NCI-H2029 (cell line): ENCODE measurements around the gene CCN5.
"Not testable (repeated sequence)": the region's sequence is repeated elsewhere in the genome, so short reads cannot be mapped to it uniquely, and the experiment has no call there.

Experiments used
- DNase-seq: peaks from one replicate; lab custom pipeline; 2025; lab: John Stamatoyannopoulos, UW

Gene CCN5, protein sequence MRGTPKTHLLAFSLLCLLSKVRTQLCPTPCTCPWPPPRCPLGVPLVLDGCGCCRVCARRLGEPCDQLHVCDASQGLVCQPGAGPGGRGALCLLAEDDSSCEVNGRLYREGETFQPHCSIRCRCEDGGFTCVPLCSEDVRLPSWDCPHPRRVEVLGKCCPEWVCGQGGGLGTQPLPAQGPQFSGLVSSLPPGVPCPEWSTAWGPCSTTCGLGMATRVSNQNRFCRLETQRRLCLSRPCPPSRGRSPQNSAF

DNA sequence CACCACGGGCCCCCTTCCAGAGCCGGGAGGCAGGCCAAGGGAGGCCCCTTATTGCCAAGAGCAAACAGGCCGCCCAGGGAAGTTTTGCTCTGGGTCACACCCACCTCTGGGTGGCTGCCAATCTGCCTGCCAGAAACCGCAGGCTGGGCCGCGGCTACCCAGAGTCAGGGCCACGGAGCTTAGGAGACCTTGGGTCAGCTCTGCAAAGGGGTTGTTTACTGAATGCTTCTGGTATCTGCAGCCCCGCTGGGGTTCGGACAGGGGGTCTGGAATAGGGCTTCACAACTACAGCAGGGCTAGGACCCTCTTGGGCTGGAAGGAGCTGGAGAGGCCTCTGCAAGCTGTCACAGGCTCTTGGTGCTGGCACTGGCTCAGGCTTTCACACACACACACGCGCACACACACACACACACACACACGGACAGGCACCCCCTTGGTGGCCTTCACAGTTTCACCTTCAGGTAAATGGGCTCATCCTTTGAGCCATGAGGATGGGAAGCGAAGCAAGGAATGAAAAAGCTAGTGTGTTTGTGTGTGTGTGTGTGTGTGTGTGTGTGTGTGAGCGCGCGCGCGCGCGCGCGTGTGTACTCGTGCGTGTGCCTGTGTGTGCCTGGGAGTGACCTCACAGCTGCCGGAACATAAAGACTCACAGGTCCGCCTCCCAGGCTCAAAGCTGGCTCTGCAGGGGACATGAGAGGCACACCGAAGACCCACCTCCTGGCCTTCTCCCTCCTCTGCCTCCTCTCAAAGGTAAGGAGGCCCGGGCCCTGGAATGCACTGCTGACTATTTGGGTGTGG, at the start of gene CCN5:
TSS of gene CCN5 (plus strand) at position 669 of the 798 bp plus-strand sequence. CDS start at position 691, 22 bp downstream.
- peak; percentile 61 for DNase-seq

DNA sequence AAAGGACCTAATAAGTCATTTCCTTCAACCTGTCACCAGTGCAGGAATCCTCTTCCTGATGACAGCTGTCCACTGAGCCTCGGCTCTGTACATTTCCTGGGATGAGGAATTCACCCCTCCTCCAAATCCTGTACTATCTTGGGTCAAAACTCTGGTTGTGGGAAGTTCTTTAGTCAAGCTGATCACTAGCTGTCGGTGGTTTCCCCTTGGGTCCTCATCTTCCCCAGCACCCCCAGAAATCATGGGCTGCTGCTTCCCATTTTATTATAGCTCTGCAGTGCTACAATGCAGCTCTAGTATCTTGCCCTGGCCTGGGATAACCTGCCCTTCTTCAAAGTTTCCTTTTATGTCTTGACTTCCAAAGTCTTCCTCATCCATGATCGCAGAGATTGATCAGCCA, 49.1 kb upstream of the CCN5 start:
- no peak for DNase-seq

DNA sequence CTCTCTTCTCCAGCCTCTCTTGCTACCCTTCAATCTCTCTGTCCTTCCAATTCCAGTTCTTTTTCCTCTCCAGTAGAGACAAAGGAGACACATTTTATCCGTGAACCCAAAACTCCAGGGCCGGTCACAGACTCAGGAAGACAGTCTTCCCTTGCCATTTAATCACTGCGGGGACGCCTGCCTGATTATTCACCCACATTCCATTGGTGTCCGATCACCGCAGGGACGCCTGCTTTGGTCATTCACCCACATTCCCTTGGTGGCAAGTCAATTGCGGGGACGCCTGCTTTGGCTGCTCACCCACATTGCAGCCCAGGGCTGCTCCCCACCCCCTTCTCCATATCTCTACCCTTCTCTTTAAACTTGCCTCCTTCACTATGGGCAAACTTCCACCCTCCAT, 44.3 kb upstream of the CCN5 start:
- not testable (repeated sequence) for DNase-seq

DNA sequence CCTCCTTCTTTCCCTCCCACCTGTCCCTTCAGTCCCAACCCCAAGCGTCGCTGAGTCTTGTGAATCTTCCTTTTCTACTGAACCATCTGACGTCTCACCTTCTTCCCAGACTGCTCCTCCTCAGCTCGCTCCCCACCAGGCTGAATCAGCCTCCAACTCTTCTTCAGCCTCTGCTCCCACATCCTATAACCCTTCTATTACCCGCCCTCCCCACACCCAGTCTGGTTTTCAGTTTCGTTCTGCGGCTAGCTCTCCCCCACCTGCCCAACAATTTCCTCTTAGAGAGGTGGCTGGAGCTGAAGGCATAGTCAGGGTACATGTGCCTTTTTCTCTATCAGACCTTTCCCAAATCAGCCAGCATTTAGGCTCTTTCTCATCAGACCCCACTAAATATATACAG, 43.6 kb upstream of the CCN5 start:
- DNase-seq, result not testable (repeated sequence)

DNA sequence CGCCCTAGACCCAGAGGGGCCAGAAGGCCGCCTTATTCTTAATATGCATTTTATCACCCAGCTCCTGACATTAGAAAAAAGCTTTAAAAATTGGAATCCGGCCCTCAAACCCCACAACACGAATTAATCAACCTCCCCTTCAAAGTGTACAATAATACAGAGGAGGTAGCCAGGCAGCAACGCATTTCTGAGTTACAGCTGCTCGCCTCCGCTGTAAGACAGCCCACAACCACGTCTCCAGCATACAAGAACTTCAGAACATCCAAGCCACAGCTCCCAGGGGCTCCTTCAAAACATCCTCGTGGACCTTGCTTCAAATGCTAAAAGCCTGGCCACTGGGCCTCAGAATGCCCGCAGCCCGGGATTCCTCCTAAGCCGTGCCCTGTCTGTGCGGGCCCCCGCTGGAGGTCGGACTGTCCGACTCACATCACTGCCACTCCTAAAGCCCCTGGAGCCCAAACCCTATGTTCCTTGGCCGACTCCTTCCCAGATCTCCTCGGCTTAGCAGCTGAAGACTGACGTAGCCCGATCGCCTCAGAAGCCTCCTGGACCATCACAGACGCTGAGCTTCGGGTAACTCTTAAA, 42.8 kb upstream of the CCN5 start:
- not testable (repeated sequence) for DNase-seq

DNA sequence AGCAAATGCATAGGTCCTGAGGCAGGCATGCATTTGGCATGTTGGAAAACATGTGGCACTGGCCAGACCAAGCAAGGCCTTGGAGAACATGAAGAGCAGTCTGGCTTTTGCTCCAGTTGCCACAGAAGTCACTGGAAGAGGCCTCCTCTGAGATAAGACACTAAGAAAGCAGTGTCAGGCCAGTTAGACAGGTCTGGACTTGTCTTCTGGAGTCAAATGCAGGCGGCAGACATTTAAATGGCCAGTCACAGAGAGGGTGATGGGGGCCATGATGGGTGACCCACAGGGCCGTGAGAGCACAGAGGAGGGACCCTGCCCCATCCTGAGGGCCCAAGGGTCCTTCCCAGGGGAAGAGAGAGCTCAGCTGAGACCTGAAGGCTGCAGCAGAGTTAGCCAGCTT, 36.9 kb upstream of the CCN5 start:
- no peak for DNase-seq

DNA sequence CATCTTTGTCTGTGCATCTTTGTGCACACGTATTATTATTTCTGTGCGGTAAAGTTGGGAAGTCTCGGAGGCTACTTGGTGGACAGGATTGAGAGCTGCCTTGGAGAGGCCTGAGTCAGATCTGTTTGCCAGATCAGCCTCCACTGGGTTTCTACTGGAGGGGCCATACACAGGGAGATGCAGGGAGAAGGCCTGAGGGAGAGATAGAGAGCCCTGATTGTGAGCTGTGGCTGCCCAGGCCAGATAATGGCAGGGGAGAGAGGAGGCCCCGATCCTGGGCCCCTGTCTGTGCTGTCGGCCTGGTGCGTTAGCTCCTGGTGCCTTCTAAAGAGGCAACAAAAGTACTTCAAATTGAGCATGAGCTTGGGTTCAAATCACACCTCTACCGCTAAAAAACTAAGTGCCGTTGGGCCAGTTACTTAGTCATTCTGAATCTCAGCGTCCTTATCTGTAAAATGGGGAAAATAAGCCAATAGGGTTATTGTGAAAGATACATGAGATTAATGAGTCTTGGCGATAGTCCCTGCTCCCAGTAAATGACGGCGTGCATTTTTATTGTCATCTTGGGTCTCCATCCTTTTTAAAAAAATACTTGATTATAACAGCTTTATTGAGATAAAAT, 36.1 kb upstream of the CCN5 start:
- DNase-seq, result no peak

DNA sequence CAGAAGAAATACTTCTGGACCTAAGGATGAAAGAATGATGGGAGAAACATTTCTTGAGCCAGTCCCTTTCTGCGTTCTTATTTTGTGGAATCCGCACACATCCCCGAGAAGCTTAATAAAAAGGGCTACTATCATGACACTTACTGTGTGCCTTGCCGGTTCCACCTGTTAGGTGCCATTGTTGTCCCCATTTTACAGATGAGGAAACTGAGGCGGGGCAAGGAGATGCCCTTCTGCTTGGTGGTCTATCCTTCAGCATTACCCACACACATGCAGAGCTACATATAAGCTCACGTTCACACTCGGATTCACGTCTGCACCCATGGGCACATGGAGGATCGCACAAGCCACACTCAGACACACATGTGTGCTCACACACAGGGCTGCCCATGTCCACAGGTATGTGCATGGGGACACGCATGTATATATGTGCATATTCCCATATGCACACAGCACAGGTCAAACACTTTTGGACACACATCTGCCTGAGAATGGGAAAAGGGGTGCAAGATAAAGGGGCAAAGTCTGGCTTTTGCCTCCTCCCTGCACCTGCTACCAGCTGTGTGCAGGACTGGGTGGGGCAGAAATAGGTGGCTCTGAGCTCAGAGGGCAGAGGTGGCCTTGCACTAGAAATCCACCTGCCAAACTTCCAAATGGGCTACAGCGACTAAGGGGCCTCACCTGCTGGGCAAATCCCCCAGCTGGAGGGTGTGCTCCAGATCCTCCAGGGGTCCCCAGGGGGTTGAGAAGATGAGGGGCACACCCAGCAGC, 33.2 kb upstream of the CCN5 start:
- DNase-seq, result no peak

DNA sequence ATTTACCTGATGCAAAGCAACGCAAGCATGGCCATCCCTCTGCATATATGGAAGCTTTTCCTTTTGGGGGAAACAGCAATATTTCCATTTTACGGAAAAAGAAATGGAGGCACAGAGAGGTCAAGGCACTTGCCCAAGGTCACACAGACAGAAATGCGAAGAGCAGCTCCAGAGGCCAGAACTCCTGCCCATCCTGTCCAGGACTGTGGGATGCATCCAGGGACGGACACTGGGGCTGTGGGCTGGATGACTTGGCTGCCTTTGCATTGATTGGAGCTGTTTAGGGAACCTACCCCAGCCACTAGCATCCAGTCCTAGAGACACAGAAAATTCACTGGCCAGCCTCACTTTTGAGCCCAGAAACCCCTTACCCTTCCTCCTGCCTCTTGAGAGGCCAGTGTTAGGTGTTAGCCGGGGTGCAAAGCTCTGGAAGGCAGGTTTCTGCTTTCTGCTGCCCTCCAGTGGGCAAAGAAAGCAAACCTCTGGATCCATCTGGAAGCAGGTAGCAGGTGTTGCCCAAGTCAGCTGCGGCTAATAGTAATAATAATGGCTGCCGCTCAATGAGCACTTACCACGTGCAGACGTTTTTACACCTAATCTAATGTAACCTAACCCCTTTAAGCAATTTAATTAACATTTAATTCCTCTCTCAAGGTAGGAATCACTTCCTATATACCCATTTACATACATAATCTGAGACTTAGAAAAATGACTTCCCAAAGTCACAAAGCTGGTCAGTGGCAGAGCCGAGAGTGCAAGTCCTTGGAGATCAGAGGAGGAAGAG, 31.7 kb upstream of the CCN5 start:
- DNase-seq, result peak; percentile 55

DNA sequence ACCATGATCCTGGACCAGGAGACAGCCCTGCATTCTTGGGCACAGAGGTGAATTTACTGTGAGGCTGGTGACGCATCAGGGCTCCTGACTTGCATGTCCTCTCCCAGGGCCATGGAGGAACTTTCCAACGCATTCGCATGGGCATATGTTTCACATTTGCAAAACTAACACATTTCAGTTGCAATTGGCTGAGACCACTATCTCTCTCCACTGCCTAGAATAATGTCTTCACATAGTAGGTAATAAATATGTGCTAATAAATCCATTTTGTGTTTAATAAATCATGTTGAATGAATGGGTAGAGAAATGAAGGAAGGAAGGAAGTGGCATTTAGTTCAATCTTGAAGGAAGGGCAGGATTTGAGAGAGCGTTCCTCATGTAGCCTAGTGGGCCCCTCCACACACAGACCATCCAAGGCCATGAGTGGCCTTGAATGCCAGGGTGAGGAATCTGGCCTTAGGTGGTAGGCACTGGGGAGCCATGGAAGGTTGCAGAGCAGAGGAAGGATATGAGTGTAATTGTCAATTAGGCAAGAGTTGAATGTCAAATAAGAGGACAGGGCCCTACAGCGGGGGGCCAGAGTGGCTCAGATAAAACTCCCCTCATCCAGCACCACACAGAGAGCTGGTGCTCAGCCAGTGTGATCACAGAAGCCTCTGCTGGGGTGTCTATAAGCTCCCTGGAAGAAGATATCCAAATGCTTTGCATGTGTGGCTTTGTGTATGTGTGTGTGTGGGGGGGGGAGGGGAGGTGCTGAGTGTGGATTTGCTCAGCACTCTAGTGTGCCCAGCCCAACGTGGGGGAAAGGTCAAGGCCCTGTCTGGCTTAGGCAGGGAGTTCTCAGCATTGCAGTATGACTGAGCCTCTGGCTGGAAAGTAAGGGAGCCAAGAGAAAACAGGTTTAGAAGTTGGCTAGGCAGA, 30.9 kb upstream of the CCN5 start:
- DNase-seq, result no peak

DNA sequence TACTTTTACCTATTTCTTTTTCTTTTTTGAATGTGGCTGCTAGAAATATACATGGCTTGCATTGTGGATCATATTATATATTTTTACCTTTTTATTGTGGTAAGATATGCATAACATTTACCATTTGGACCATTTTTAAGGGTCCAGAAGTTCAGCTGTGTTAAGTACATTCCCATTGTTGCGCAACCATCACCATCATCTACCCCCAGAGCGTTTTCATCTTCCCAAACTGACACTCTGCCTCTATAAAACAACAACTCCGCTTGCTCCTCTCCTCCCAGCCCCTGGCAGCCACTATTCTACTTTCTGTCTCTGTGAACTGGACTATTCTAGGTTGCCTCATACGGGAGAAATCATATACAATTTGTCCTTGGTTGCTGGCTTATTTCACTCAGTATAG, 28.2 kb upstream of the CCN5 start:
- no peak for DNase-seq

DNA sequence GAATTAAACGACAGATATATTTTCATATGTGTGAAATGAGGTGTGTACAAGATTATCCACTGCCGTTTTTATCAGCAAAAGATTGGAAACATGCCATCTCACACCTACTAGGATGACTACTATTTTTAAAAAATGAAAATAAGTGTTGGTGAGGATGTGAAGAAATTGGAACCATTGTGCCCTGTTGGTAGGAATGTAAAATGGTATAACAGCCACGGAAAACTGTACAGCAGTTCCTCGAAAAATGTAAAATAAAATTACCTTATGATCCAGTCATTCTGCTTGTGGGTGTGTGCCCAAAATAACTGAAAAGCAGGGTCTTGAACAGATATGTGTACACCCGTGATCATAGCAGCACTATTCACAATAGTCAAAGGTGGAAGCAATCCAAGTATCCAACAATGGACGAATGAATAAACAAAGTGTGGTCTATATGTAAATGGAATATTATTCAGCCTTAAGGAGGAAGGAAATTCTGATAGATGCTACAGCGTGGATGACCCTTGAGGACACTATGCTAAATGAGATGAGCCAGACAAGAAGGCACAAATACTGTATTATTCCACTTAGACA, 27.0 kb upstream of the CCN5 start:
- DNase-seq, result no peak

DNA sequence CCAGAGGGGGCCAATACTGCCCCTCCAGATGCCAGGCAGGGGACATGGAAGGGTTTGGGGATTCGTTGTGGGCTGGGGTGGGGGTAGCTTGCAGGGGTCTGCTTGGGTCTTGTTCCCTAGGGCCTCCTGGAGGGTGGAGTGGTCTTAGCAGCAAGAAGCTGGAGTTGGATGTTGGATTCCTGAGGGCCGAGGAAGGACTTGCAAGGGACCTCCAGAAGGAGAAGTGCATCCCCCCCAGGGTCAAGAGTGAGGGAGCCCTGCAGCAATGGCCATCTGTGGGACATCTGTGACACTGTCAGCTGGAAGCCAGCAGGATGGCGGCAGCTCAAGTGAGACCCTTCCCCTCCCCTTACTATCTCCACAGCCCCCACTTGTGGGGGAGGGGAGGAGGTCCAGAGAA, 25.4 kb upstream of the CCN5 start:
- DNase-seq, result no peak

DNA sequence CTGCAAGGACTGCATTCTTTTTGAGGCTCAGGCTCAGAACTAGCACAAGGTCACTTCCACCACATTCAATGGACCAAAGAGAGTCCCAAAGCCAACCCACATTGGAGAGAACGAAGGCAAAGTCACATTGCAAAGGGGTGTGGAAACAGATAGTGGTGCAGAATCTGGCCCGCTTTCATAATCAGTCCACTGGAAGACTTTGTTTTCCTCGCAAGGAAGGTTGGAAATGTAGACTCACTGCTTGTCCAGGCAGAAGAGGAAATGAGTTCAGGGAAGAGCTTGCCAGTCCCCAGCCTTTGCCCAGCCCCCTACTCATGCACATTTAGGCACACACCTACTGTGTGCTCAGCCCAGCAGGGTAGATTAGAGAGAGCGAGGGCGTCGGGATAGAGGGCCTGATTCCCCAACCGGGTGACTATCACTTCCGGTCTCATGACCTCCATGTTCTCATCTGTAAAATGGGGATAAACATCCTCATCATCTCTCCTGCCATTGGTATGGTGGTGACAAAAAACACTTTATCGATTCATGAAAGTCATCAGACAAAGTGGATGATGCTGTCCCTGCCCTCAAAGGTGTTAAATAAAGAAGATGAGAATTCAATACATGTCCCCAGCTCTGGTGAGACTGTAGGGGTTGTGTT, 24.3 kb upstream of the CCN5 start:
- DNase-seq, result no peak

DNA sequence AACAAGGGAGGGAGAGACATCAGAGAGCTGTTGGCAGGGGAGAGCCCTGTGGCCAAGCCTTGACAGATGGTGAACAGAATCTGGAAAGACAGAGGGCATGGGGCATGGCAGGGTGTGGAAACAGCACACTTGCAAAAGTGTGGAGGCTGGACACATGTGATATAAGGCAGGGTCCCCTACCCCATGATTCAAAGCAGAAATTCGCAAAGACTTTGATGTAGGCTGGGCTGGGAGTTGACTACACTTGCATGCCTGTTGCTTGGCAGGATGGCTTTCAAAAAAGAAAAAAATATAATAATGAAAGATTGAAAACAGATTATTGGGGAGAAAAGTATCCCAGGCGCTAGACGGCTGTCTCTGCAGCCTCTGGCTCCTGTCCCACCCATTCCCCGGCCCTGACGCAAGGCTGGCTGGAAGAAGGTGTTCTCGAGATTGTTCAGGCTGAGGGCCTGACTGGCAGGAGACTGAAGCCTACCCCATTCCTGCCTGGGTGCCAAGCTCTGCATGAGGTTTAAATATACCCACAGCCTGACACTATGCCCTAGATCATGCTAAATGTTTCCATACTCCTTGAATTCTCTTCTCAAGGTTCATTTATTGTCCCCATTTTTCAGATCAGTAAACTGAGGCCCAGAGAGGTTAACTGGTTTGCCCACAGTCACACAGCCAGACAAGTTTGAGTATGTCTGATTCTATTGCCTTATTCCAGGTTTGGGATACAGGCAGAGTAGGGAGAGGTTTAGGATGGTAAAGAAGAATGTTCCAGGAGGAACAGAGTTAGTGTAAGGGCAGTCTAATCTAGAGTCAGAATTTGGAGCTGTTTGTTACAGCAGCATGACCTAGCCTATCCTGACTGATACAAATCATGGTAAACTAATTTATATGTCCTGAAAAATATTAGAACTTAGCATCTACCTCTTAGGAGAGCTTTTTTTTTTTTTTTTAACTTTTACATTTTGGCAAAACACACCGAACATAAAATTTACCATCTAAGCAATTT, 23.4 kb upstream of the CCN5 start:
- no peak for DNase-seq

DNA sequence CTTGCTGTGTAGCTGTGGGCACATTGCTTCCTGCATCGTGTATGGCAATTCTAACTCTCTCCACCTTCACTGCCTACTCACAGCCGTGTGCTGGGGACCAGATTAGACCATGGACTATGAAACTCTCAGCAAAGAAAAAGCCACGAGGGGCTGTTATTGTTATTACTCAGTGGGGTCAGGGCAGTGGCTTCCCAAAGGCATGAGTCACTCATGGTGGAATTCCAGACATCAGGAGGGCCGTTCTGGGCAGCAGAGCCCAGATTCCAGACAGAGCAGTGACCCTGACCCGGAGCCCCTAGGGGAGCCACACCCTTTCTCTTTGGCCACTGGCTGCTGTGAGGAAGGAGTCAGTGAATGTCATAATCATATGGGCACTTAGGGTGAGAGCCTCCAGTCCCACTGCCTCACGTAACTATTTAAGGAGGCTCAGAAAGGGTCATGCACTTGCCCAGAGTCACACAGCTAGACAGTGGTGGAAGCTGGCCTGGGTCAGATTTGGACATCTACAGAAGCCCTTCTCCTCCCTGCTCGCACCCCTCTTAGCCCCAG, 22.2 kb upstream of the CCN5 start:
- no peak for DNase-seq

DNA sequence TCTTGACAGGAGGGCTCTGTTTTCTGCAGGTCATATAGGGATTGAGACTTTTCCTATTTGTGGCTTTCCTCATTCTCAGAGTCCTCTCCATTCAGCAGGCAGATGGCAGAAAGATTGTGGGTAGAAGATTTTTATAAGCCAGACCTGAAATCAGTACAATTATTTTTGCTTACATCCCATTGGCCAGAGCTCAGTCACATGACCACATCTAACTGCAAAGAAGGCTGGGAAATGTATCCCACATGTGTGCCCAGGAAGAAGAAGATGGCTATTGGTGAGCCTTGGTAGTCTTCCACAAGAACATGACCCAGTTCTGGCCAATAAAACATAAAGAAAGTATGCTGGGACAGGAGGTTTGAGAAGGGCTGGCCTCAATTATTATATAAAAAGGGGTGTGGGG, 21.5 kb upstream of the CCN5 start:
- DNase-seq, result no peak

DNA sequence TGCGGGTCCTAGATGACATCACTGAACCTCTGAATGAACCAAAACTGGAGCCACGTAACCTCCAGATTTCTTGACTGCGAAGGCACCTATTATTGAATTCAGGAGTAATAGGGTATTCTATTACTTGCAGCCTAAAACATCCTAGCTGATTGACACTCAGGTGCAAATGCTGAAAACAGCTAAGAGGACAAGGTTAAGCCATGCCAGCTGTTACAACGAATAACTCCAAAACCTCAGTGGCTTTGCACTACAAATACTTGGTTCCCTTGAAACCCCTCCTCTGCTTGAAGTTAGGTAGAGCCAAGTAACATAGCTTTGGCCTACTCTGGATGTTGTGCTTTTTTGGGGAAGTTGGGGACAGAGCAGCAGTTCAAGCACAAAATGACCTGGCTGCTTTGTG, 21.0 kb upstream of the CCN5 start:
- DNase-seq, result no peak
